H7 (cell line): ENCODE measurements around the gene HADHA. TPM values are rescaled to one million over a fixed set of nuclear protein-coding genes. Genes with fewer than 3 reads are reported as not detected.
"Not testable (repeated sequence)": the region's sequence is repeated elsewhere in the genome, so short reads cannot be mapped to it uniquely, and the experiment has no call there.

Experiments
- DNase-seq: peaks from one replicate; pipeline ENCODE4 v3.0.0; 2012
- H3K27me3 ChIP-seq: 2 replicates; pipeline ENCODE4 v1.6.0; 2011; ENCODE audit warnings: mild to moderate bottlenecking, low read length; ENCODE audit not compliant: control insufficient read depth, insufficient read depth
- H3K36me3 ChIP-seq: replicated peaks from 2 replicates; pipeline ENCODE4 v1.5.1; 2011; ENCODE audit warnings: low read length; ENCODE audit not compliant: control insufficient read depth, insufficient read depth
- H3K4me3 ChIP-seq: 2 replicates; pipeline ENCODE4 v1.5.1; 2011; ENCODE audit warnings: low read depth, mild to moderate bottlenecking, control low read depth, low read length, moderate library complexity; ENCODE audit not compliant: insufficient read depth
- total RNA-seq: library from RNA; depleted of rRNA; stranded (reverse); fragments of >200 nt; shearing (Covaris generic); gene quantifications from 2 replicates; pipeline ENCODE4 v1.2.3, GENCODE V29; 2014

The HADHA gene
- total RNA-seq, 1 experiment from 2014 or later, result 111 TPM

DNA sequence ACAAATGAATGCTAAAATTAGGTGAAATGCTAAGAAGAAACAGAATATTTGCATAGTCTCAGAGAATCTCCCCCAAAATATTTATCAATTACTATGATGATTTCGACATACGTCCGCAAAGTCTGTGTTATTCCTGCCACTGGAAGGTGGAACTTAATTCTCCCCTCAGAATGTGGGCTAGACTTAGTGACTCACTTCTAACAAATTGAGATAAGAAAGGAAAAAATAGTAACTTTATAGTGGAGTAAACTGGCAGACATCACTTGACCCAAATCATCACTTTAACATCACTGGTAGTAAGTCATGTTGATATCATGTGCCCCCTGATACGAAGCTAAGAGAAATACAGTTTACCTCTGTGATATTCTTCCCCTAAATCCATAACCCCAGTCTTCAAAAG, 23.8 kb upstream of the HADHA start:
- Histone ChIP-seq H3K27me3 (no peaks in the 10 kb centered on the region), H3K36me3 (no peaks in the 10 kb centered on the region), H3K4me3 (no peak overlapping the region)
- DNase-seq, result no peak

DNA sequence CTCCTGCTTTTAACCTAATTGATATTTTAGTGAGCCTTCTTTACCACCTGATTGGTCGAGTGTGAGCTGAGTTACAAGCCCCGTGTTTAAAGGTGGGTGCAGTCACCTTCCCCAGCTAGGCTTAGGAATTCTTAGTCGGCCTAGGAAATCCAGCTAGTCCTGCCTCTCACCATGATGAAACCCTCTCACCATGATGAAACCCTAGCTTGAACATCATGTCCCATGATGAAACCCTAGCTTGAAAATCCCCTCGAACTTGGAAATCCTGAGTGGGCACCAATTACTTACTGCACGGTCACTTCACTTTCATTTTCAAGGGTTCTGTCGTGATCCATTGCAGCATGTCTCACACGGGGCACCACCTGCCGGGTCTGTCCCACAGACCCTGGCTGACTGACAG, 14.4 kb upstream of the HADHA start:
- not testable (repeated sequence) for H3K4me3 ChIP-seq, H3K27me3 ChIP-seq, H3K36me3 ChIP-seq, DNase-seq

DNA sequence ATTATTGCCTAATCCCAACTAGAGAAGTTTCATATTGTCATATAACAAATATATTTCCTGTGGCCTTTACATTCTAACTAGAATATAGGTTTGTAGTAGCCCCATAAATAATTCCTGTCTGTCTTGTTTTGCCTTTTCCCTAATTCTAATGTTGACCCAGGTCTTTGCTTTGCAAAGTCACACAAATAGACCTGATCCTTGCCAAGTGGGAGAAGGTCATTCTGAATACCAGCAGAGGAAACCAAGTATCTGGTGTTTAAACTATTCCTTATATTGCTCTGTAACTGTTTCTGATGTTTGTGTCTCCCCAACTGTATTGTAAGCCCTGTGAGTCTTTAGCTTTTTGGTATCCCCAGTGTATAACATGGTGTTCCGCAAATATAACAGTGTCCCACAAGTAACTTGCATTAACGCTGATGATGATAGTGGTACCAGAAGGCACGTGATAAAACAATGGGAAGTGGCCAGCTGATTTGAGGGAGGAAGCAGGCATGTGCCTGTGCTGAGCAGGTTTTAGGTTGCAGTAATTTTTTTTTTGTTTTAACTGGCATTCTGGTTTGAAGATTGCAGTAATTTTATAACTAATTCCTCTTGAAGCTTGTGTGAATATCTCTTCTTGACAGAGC, 11.4 kb upstream of the HADHA start:
- DNase-seq, result no peak
- no peak overlapping the region for H3K4me3 ChIP-seq
- no peaks in the 10 kb centered on the region for H3K27me3 ChIP-seq
- no peaks in the 10 kb centered on the region for H3K36me3 ChIP-seq

DNA sequence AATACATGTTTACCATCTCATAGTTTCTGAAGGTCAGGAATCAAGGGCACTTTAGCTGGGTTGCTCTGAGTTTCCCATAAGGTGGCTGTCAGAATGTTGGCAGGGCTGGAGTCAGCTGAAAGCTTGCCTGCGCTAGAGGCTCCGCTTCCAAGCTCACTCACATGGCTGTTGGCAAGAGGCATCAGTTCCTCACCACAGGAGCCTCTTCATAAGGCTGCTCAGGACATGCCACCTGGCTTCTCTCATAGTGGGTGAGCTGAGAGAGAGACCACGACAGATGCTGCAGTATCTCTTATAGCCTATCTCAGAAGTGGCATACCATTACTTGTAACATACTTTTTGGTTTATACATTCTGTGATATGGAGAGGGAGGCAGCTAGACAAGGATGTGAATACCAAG, 7.5 kb upstream of the HADHA start:
- H3K36me3 ChIP-seq, result no peaks in the 10 kb centered on the region
- no peak for DNase-seq
- no peak overlapping the region for H3K4me3 ChIP-seq
- no peaks in the 10 kb centered on the region for H3K27me3 ChIP-seq

DNA sequence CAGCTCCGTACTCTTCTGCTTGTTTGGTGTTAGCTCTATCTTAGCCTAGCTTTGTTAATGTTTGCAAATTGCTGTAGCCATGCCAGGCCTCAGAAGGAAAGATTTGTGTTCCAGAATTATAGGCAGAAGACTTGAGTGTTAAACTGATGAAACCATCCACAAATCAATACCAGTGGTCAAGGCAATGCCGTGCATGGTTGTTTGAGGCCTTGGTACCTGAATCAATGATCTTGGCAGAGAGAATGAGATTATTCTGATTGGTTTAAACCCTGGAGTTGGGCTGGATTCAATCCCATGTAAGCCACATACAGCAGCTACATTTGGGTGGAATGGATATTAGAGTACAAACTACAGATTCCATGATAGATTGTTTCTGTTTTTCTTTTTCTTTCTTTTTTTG, 5.2 kb upstream of the HADHA start:
- Histone ChIP-seq H3K36me3 (no peaks in the 10 kb centered on the region), H3K27me3 (no peaks in the 10 kb centered on the region), H3K4me3 (no peak overlapping the region)
- no peak for DNase-seq

DNA sequence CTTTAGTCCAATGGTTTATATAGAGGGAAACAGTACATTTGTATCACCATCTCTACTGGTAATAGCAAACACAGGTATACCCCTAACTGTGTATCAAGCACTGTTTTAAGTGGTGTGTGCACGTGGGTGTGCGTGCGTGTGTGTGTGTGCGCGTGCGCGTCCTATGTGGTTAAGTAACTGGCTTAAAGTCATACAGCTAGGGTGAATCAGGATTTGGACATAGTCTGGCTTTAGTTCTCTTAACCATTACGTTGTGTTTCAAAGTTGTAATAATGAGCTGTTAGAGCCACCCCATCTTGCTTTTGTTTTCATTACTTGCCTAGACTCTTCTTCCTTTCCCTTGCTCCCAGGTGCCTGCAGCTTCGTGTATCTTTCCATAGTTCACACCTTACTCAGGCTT, 2.4 kb upstream of the HADHA start:
- Histone ChIP-seq H3K4me3 (no peak overlapping the region), H3K27me3 (no peaks in the 10 kb centered on the region), H3K36me3 (no peaks in the 10 kb centered on the region)
- no peak for DNase-seq

DNA sequence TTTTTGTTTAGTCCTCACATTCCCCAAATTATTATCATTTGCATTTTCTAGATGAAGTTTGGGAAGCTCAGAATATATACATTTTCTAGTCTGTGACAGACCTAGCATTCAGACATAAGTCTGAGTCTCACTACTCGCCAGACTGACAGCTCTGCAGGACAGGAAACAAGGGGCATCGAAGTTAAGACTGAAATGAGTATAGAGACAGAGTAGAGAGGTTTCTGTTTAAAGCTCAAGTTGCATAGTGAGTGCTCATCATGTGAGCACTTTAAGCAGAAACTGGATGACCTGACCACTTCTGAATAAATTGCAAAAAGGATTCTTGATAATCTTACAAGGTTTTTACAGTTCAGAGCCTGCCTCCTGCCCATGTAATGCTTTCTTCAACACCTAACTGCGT, 1.4 kb upstream of the HADHA start:
- DNase-seq, result no peak
- Histone ChIP-seq H3K27me3 (no peaks in the 10 kb centered on the region), H3K36me3 (no peaks in the 10 kb centered on the region)

DNA sequence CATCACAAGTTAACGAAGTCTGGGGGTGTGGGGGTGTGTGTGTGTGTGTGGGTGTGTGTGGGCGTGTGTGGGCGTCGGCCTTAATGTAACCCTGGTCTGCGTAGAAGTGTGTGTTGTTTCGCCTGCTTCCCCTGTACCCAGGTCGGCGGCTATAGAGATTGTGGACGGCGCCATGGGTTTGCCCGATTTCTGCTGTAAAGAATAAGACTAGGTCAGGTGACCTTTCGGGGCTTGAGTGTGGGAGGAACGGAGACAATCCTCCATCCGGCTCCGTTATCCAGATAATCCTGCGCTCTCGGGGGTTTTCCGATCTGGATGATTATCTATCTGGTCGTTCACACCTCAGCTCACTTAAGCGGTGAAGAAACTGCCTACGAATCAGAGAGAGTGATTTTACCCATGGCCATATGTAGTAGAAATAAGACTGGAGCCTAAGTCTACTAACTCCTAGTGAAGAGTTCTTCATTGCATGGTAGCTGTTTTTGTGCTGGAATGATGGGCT, 850 bp upstream of the HADHA start:
- no peaks in the 10 kb centered on the region for H3K36me3 ChIP-seq
- H3K27me3 ChIP-seq, result no peaks in the 10 kb centered on the region
- peak; percentile 40 for DNase-seq
- H3K4me3 ChIP-seq, result peak overlapping the region; percentile 91

More for the DNA sequence above, 1.4 kb upstream of the HADHA start:
- H3K4me3 ChIP-seq, result peak overlapping the region; percentile 91

DNA sequence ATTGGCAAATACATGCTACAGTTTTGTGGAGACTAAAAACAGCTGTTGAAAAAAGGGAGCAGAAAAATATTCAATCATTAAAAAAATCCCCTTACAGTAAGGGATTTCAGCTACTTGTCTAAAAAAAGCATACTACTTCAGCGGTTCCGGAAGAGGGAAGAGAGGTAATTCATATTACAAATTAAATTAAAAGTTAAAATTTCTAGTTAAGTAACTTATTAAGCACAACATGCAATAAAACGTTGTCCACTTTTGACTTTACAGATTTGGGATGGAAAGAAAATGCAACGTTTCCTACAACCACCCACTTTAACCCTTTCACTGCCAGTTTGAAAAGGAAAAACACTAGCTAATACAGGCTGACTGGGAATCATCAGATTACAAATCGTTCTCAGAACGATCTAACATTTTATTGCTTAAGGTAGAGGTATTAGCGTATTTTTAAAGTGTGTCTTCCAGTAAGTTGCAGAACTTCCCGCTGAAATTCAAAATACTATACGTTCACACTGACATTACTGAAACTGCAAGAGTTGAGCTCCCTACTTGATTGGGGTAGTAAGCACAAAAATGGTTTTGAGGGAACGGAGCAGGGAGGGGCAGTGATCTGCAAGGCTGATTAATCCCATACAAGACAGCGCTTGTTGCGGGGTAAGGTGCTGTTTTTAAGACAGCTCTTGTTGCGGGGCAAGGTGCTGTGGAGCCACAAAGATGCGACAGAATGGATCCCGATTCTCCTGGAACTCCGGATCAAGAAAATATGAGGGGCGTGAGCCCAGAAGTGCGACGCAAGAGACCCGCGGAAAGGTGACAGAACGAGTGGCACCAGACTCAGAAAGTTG, 743 bp downstream of the HADHA start:
- peak; percentile 28 for DNase-seq
- H3K36me3 ChIP-seq, result no peaks in the 10 kb centered on the region; the same call in 1 of the 2 replicates
- peak overlapping the region; percentile 91 for H3K4me3 ChIP-seq
- H3K27me3 ChIP-seq, result no peaks in the 10 kb centered on the region

DNA sequence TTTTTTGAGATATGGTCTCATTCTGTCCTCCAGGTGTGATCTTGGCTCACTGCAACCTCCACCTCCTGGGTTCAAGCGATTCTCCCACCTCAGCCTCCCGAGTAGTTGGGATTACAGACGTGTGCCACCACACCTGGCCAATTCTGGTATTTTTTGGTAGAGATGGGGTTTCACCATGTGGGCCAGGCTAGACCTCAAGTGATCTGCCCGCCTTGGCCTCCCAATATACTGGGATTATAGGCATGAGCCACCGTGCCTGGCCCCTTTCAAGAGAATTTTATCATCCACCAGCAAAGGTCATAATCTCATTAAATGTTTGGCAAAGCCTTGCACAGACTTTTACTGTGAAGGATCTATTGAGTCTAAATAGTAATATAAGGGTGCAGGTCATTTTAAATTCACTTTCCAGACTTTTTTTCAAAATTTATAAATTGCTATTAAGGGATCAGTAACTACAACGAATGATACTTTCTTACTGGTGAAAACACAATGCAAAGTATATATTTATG, 2.5 kb downstream of the HADHA start:
- Histone ChIP-seq H3K4me3 (no peak overlapping the region), H3K27me3 (no peaks in the 10 kb centered on the region), H3K36me3 (peaks cover 2% of the 10 kb centered on the region; the same call in 1 of the 2 replicates)
- DNase-seq, result no peak

DNA sequence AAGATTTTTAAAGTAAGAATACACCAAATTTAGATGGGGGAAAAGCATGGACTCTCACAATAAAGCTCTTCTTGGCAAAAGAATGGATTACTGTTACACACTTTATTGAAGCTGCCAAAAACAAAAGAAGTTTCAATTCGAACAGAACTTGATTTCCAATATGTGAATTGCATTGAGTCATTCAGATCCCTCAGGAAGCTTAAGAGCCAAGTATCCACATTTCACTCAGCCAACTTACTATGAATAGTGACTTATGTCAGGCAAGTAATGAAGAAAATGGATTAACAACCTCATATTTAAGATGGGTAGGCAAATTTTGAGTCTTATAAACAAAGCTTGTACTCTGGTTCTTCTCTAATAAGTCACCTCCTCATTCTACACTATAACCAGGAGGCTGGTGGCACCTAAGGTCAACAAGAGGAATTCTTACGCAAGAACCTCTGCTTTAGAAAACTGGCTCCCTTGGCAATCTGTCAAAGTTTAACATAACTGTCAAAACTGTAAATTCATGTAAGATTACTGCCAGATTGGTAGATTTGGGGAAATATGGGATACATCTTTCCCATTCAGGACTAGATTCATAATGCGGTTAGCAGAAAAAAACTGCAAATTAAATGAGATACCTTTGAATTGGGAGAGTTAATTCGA, 6.0 kb downstream of the HADHA start:
- Histone ChIP-seq H3K27me3 (no peaks in the 10 kb centered on the region), H3K36me3 (peaks cover 17% of the 10 kb centered on the region), H3K4me3 (no peak overlapping the region)
- no peak for DNase-seq

DNA sequence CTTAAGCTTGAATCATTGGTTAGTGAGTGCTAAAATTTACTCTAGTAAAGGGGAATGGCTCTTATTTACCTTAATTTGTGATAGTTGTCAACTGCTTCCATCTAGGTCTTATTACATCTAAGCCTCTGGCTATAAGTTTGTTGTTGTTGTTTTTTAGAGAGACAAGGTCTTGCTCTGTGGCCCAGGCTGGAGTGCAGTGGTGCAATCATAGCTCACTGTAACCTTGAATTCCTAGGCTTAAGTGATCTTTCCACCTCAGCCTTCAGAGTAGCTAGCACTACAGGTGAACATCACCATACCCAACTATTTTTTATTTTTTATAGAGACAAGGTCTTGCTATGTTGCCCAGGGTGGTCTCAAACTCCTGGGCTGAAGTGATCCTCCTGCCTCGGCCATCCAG, 6.6 kb downstream of the HADHA start:
- DNase-seq, result no peak
- Histone ChIP-seq H3K36me3 (peaks cover 20% of the 10 kb centered on the region), H3K4me3 (no peak overlapping the region), H3K27me3 (no peaks in the 10 kb centered on the region)

DNA sequence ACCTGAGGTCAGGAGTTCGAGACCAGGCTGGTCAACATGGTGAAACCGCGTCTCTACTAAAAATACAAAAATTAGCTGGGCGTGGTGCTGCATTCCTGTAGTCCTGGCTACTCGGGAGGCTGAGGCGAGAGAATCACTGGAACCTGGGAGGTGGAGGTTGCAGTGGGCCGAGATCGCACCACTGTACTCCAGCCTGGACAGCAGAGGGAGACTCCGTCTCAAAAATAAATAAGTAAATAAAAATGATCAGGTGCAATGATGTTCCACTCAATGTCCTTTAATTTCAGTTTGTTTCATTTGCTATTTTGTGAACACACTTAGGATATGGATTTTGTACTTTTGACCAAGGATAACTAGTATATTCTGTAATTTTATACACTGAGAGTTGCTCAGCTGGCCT, 9.3 kb downstream of the HADHA start:
- no peak for DNase-seq
- no peaks in the 10 kb centered on the region for H3K27me3 ChIP-seq
- H3K36me3 ChIP-seq, result peaks cover 29% of the 10 kb centered on the region
- H3K4me3 ChIP-seq, result no peak overlapping the region

DNA sequence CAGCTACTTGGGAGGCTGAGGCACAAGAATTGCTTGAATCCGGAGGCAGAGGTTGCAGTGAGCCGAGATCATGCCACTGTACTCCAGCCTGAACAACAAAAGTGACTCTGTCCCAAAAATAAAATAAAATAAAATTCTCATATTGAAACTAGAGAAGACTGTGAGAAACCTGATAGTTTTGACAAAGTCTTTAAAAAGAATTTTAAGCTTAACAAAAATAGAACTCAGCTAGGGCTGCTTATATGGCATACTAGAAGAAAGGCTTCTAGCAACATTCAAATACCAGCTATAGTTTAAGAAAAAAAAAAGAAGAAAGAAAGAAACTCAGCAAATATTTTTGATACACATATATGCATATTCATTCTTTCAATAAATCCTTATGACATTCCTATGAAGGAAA, 13.6 kb downstream of the HADHA start:
- Histone ChIP-seq H3K4me3 (no peak overlapping the region), H3K27me3 (no peaks in the 10 kb centered on the region), H3K36me3 (peaks cover 28% of the 10 kb centered on the region)
- DNase-seq, result no peak

DNA sequence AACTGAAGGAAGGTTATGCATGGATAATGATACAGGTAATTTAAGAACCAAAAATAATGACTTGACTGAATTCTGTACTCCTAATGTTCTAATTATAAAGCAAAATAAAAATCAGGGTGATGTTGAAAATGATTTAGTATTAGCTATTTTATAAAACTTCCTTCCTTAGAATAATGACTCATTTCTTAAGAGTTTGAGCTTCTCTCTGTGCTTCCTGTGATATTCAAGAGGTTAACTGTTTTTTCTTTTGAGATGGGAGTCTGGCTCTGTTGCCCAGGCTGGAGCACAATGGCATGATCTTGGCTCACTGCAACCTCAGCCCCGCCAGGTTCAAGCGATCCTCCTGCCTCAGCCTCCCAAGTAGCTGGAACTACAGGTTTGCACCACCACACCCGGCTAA, 14.8 kb downstream of the HADHA start:
- Histone ChIP-seq H3K4me3 (no peak overlapping the region), H3K36me3 (peaks cover 25% of the 10 kb centered on the region), H3K27me3 (no peaks in the 10 kb centered on the region)
- no peak for DNase-seq
